GM21390 (cell line): ENCODE data around the gene SLC38A4.
"Not testable (repeated sequence)": the region's sequence is repeated elsewhere in the genome, so short reads cannot be mapped to it uniquely, and the experiment has no call there.

Experiments used
- ATAC-seq: cut with Tn5 transposase; IDR thresholded peaks from one replicate; pipeline ENCODE4 v1.9.1; 2021; ENCODE audit not compliant: unreplicated experiment

SLC38A4 gene

GRCh38 chr12:46825591-46826414, at the start of gene SLC38A4:
SLC38A4 (minus strand) TSS chr12:46825997; CDS start chr12:46793071, 32,926 bp downstream.
- no peak for ATAC-seq

- ATAC-seq: no peak
Observed at GRCh38 chr12:46875095-46875494, 49.3 kb upstream of the SLC38A4 start.

- ATAC-seq: no peak
Observed at GRCh38 chr12:46874642-46875041, 48.8 kb upstream of the SLC38A4 start.

GRCh38 chr12:46872135-46872534, 46.3 kb upstream of the SLC38A4 start:
- no peak for ATAC-seq

GRCh38 chr12:46865311-46865710, 39.5 kb upstream of the SLC38A4 start:
- no peak for ATAC-seq

- no peak for ATAC-seq
Observed at GRCh38 chr12:46858368-46858767, 32.6 kb upstream of the SLC38A4 start.

GRCh38 chr12:46857486-46857885, 31.7 kb upstream of the SLC38A4 start:
- no peak for ATAC-seq

GRCh38 chr12:46855760-46856159, 30.0 kb upstream of the SLC38A4 start:
- ATAC-seq: no peak

GRCh38 chr12:46854188-46854587, 28.4 kb upstream of the SLC38A4 start:
- not testable (repeated sequence) for ATAC-seq

GRCh38 chr12:46848792-46849191, 23.0 kb upstream of the SLC38A4 start:
- ATAC-seq: not testable (repeated sequence)

- no peak for ATAC-seq
Observed at GRCh38 chr12:46847001-46847400, 21.2 kb upstream of the SLC38A4 start.

GRCh38 chr12:46843811-46844210, 18.0 kb upstream of the SLC38A4 start:
- ATAC-seq: no peak

GRCh38 chr12:46841891-46842290, 16.1 kb upstream of the SLC38A4 start:
- ATAC-seq: no peak

GRCh38 chr12:46839964-46840363, 14.2 kb upstream of the SLC38A4 start:
- no peak for ATAC-seq

GRCh38 chr12:46839232-46839631, 13.4 kb upstream of the SLC38A4 start:
- no peak for ATAC-seq

- no peak for ATAC-seq
Observed at GRCh38 chr12:46835785-46836184, 10.0 kb upstream of the SLC38A4 start.

GRCh38 chr12:46832130-46832704, 6.4 kb upstream of the SLC38A4 start:
- ATAC-seq: no peak

GRCh38 chr12:46831335-46832129, 5.7 kb upstream of the SLC38A4 start:
- ATAC-seq: no peak

- no peak for ATAC-seq
Observed at GRCh38 chr12:46830731-46831334, 5.0 kb upstream of the SLC38A4 start.

- ATAC-seq: no peak
Observed at GRCh38 chr12:46824709-46825108, 1.1 kb downstream of the SLC38A4 start.

- no peak for ATAC-seq
Observed at GRCh38 chr12:46818642-46819041, 7.2 kb downstream of the SLC38A4 start.
